HepG2 (cell line): Measurements from ENCODE around the gene CPN1. TPM values are rescaled to one million over a fixed set of nuclear protein-coding genes. Genes with fewer than 3 reads are reported as not detected.

Source experiments
- BRD4 ChIP-seq: sonication (generic); formaldehyde crosslinking; IDR thresholded peaks from 2 replicates; pipeline ENCODE4 v1.4.0; 2020; ENCODE audit warnings: missing genetic modification reagents
- ELF4 ChIP-seq: sonication (generic); formaldehyde crosslinking; IDR thresholded peaks from 2 replicates; pipeline ENCODE4 v1.5.0; 2020; ENCODE audit warnings: missing genetic modification reagents, mild to moderate bottlenecking, moderate library complexity, borderline replicate concordance
- FLYWCH1 ChIP-seq: sonication (generic); formaldehyde crosslinking; IDR thresholded peaks from 2 replicates; pipeline ENCODE4 v1.8.1; 2023; ENCODE audit warnings: mild to moderate bottlenecking, missing genetic modification reagents
- KDM3A ChIP-seq: IDR thresholded peaks from 2 replicates; pipeline ENCODE4 v1.6.1; 2018; ENCODE audit warnings: low read depth, missing compliant biosample characterization
- NFIB ChIP-seq: sonication (generic); formaldehyde crosslinking; IDR thresholded peaks from 2 replicates; pipeline ENCODE4 v1.9.0; 2021; ENCODE audit warnings: missing genetic modification reagents, mild to moderate bottlenecking, borderline replicate concordance
- NFYC ChIP-seq: IDR thresholded peaks from 2 replicates; pipeline ENCODE4 v1.6.1; 2016; ENCODE audit warnings: missing genetic modification reagents, missing compliant biosample characterization
- PHF20 ChIP-seq: sonication (generic); formaldehyde crosslinking; IDR thresholded peaks from 2 replicates; pipeline ENCODE4 v1.5.0; 2020; ENCODE audit warnings: mild to moderate bottlenecking, missing genetic modification reagents
- SP4 ChIP-seq: sonication (generic); formaldehyde crosslinking; IDR thresholded peaks from 2 replicates; pipeline ENCODE4 v1.8.1; 2023; ENCODE audit warnings: mild to moderate bottlenecking, missing genetic modification reagents
- TCF7 ChIP-seq: sonication (generic); IDR thresholded peaks from 2 replicates; pipeline ENCODE4 v1.6.1; 2016; ENCODE audit warnings: antibody characterized with exemption, low read depth
- ZNF468 ChIP-seq: sonication (generic); formaldehyde crosslinking; IDR thresholded peaks from 2 replicates; pipeline ENCODE4 v1.8.0; 2022; ENCODE audit warnings: mild to moderate bottlenecking, moderate library complexity, missing genetic modification reagents
- ZNF501 ChIP-seq: sonication (generic); formaldehyde crosslinking; IDR thresholded peaks from 2 replicates; pipeline ENCODE4 v1.5.1; 2020; ENCODE audit warnings: mild to moderate bottlenecking, moderate library complexity, missing genetic modification reagents
- polyA plus RNA-seq, 8 experiments: library from polyadenylated mRNA; depleted of rRNA in 3 of 8; stranded (reverse) in 7 of 8; unstranded in 1 of 8; fragments of >200 nt; fragmentation: Illumina TruSeq in 4 of 8; extraction: Trizol in 4 of 8; gene quantifications; 2 replicates each; pipeline versions ENCODE4 v1.2.1 to v1.2.3, GENCODE V29; 2011 to 2016; ENCODE audit warnings: low read depth in 4 of 8, missing spikeins in 1 of 8, mixed read lengths in 1 of 8; ENCODE audit not compliant: insufficient read depth in 1 of 8
- total RNA-seq, 5 experiments: library from RNA; depleted of rRNA; stranded (reverse); fragments of >200 nt; fragmentation: Illumina TruSeq; extraction: Trizol; gene quantifications; 2 replicates each; pipeline ENCODE4 v1.2.3, GENCODE V29; 2016; ENCODE audit warnings: low read depth in 1 of 5
- TF ChIP-seq, protein P1 (sequence below): sonication (generic); formaldehyde crosslinking; IDR thresholded peaks from 2 replicates; pipeline ENCODE4 v1.8.1; 2022; ENCODE audit warnings: mild to moderate bottlenecking, missing genetic modification reagents
- TF ChIP-seq, protein P2 (sequence below): IDR thresholded peaks from 2 replicates; pipeline ENCODE4 v1.6.1; 2016; ENCODE audit warnings: low read depth
- TF ChIP-seq, protein P3 (sequence below): sonication (generic); formaldehyde crosslinking; IDR thresholded peaks from 2 replicates; pipeline ENCODE4 v1.4.0; 2020; ENCODE audit warnings: missing genetic modification reagents
- TF ChIP-seq, protein P4 (sequence below): sonication (generic); formaldehyde crosslinking; IDR thresholded peaks from 2 replicates; pipeline ENCODE4 v1.5.0; 2020; ENCODE audit warnings: missing genetic modification reagents
- TF ChIP-seq, protein P5 (sequence below): sonication (generic); formaldehyde crosslinking; IDR thresholded peaks from 2 replicates; pipeline ENCODE4 v1.5.1; 2020; ENCODE audit warnings: missing genetic modification reagents, mild to moderate bottlenecking, borderline replicate concordance

CPN1 gene
- total and polyA plus RNA-seq, 2 of the 13 experiments (the other 11 are each of a cell fraction or from before 2014, with no cell fraction given): 17.3 to 35.1 TPM

DNA sequence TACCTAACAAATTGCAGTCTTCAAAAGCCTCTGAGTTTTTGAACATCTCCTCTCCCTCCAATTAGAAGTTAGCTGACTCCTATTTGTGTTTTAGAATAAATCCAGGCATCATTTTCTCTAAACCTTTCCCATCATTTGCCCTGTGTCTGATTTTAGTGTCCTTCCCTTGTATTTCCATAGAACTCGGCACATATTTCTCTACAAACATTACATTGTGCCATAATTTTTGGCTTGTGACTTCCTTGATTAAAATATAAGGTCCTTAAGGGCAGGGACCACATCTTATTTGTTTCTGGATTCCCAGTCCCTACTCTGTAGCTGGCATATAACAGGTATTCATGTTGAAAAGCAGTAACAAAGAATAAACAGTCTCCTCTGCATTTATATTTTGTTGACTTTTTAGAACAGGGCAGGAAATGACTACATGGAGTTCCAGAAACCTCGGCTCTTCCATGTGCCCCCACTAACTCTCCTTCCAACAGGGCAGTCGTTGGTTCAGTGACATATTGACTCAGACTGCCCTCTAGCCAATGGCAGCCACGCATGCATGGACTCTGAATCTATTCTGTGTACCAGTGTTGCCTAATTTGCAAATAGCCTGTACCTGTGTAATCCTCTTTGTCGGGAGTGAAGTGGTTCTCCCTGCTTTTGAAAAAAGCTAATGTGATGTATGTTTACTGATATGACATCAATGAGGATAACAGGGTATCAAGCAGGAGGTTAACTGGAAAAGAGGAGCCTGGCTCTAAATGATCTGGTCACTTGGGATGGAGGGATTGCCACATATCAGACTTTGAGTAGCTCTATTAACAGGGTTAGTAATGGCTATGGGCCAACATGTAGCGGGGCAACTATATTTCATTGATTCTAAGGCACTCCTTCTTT is 19.8 kb upstream of the CPN1 start (continued):
- peak; percentile 97 for TF ChIP-seq TCF7
- TF ChIP-seq, protein P1, sequence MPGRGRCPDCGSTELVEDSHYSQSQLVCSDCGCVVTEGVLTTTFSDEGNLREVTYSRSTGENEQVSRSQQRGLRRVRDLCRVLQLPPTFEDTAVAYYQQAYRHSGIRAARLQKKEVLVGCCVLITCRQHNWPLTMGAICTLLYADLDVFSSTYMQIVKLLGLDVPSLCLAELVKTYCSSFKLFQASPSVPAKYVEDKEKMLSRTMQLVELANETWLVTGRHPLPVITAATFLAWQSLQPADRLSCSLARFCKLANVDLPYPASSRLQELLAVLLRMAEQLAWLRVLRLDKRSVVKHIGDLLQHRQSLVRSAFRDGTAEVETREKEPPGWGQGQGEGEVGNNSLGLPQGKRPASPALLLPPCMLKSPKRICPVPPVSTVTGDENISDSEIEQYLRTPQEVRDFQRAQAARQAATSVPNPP (CRISPR knock-in tag): no peak; the same call in 1 of the 2 replicates
- TF ChIP-seq KDM3A: no peak; the same call in 1 of the 2 replicates
- TF ChIP-seq, protein P2, sequence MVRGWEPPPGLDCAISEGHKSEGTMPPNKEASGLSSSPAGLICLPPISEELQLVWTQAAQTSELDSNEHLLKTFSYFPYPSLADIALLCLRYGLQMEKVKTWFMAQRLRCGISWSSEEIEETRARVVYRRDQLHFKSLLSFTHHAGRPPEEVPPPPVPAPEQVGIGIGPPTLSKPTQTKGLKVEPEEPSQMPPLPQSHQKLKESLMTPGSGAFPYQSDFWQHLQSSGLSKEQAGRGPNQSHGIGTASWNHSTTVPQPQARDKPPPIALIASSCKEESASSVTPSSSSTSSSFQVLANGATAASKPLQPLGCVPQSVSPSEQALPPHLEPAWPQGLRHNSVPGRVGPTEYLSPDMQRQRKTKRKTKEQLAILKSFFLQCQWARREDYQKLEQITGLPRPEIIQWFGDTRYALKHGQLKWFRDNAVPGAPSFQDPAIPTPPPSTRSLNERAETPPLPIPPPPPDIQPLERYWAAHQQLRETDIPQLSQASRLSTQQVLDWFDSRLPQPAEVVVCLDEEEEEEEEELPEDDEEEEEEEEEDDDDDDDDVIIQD: peak; percentile 97
- no peak for TF ChIP-seq FLYWCH1 (CRISPR knock-in tag)
- TF ChIP-seq SP4 (CRISPR knock-in tag): no peak
- TF ChIP-seq, protein P3, sequence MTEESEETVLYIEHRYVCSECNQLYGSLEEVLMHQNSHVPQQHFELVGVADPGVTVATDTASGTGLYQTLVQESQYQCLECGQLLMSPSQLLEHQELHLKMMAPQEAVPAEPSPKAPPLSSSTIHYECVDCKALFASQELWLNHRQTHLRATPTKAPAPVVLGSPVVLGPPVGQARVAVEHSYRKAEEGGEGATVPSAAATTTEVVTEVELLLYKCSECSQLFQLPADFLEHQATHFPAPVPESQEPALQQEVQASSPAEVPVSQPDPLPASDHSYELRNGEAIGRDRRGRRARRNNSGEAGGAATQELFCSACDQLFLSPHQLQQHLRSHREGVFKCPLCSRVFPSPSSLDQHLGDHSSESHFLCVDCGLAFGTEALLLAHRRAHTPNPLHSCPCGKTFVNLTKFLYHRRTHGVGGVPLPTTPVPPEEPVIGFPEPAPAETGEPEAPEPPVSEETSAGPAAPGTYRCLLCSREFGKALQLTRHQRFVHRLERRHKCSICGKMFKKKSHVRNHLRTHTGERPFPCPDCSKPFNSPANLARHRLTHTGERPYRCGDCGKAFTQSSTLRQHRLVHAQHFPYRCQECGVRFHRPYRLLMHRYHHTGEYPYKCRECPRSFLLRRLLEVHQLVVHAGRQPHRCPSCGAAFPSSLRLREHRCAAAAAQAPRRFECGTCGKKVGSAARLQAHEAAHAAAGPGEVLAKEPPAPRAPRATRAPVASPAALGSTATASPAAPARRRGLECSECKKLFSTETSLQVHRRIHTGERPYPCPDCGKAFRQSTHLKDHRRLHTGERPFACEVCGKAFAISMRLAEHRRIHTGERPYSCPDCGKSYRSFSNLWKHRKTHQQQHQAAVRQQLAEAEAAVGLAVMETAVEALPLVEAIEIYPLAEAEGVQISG (CRISPR knock-in tag): peak; percentile 83
- 0 out of 2 replicates have a peak, but pooled peaks have one; percentile 46 for TF ChIP-seq PHF20
- TF ChIP-seq NFIB (CRISPR knock-in tag): no peak
- TF ChIP-seq NFYC (CRISPR knock-in tag): peak; percentile 91
- TF ChIP-seq ZNF501 (CRISPR knock-in tag): 0 out of 2 replicates have a peak, but pooled peaks have one; percentile 14
- TF ChIP-seq, protein P4, sequence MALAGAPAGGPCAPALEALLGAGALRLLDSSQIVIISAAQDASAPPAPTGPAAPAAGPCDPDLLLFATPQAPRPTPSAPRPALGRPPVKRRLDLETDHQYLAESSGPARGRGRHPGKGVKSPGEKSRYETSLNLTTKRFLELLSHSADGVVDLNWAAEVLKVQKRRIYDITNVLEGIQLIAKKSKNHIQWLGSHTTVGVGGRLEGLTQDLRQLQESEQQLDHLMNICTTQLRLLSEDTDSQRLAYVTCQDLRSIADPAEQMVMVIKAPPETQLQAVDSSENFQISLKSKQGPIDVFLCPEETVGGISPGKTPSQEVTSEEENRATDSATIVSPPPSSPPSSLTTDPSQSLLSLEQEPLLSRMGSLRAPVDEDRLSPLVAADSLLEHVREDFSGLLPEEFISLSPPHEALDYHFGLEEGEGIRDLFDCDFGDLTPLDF: no peak
- TF ChIP-seq ELF4: no peak
- TF ChIP-seq ZNF468 (CRISPR knock-in tag): no peak
- TF ChIP-seq BRD4 (CRISPR knock-in tag): peak; percentile 75; the same call in 1 of the 2 replicates
- TF ChIP-seq, protein P5, sequence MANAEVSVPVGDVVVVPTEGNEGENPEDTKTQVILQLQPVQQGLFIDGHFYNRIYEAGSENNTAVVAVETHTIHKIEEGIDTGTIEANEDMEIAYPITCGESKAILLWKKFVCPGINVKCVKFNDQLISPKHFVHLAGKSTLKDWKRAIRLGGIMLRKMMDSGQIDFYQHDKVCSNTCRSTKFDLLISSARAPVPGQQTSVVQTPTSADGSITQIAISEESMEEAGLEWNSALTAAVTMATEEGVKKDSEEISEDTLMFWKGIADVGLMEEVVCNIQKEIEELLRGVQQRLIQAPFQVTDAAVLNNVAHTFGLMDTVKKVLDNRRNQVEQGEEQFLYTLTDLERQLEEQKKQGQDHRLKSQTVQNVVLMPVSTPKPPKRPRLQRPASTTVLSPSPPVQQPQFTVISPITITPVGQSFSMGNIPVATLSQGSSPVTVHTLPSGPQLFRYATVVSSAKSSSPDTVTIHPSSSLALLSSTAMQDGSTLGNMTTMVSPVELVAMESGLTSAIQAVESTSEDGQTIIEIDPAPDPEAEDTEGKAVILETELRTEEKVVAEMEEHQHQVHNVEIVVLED (CRISPR knock-in tag): no peak; the same call in 1 of the 2 replicates
